SK-N-SH (cell line): ENCODE measurements around the gene TMEM51. TPM values are rescaled to one million over a fixed set of nuclear protein-coding genes. Genes with fewer than 3 reads are reported as not detected.

Source experiments
- CTCF ChIA-PET: fragments of 300-600, 350-600 bp; formaldehyde crosslinking; extraction: SDS; loops from one replicate; lab custom pipeline; 2021; lab: Yijun Ruan, JAX
- POLR2A ChIA-PET: fragments of 350-600 bp; sonication (Branson Sonifier 250); formaldehyde crosslinking; extraction: SDS; loops from one replicate; lab custom pipeline; 2020; ENCODE audit warnings: antibody characterized with exemption, inconsistent platforms; lab: Yijun Ruan, JAX
- DNase-seq: peaks from one replicate; pipeline ENCODE4 v3.0.0; 2012
- H2AFZ ChIP-seq: fragments of 200-600 bp; sonication (generic); 2 replicates; pipeline ENCODE4 v1.8.1; 2016; ENCODE audit warnings: antibody characterized with exemption, mild to moderate bottlenecking, low read depth
- H3F3A ChIP-seq: fragments of 200-600 bp; sonication (generic); replicated peaks from 2 replicates; pipeline ENCODE3; 2016; ENCODE audit warnings: antibody characterized with exemption, mild to moderate bottlenecking; ENCODE audit not compliant: insufficient read depth
- H3K27ac ChIP-seq, 2 experiments: fragments of 200-500 bp in 1 of 2; fragments of 200-600 bp in 1 of 2; sonication (Bioruptor generic) in 1 of 2; sonication (generic), shearing (Covaris generic) in 1 of 2; 2 replicates each; pipeline versions ENCODE4 v1.5.1 to v1.6.1; 2014 to 2016; ENCODE audit warnings: low read depth in 2 of 2, inconsistent platforms in 1 of 2, low read length in 1 of 2, mild to moderate bottlenecking in 1 of 2, mixed read lengths in 1 of 2
- H3K27me3 ChIP-seq: fragments of 200-600 bp; sonication (generic), shearing (Covaris generic); 2 replicates; pipeline ENCODE4 v1.6.1; 2016; ENCODE audit warnings: mixed run types; ENCODE audit not compliant: insufficient read depth
- H3K36me3 ChIP-seq, 2 experiments: fragments of 200-500 bp in 1 of 2; fragments of 200-600 bp in 1 of 2; sonication (Bioruptor generic) in 1 of 2; sonication (generic) in 1 of 2; replicated peaks in 1 of 2; 2 replicates each; pipeline versions ENCODE3 to v1.5.1; 2014 to 2016; ENCODE audit warnings: low read length in 1 of 2, mild to moderate bottlenecking in 1 of 2; ENCODE audit not compliant: insufficient read depth in 2 of 2, control insufficient read depth in 1 of 2
- H3K4me1 ChIP-seq, 2 experiments: fragments of 200-500 bp in 1 of 2; fragments of 200-600 bp in 1 of 2; sonication (Bioruptor generic) in 1 of 2; sonication (generic), shearing (Covaris generic) in 1 of 2; 2 replicates each; pipeline versions ENCODE4 v1.5.1 to v1.6.1; 2014 to 2016; ENCODE audit warnings: low read depth in 1 of 2, low read length in 1 of 2, mixed run types in 1 of 2; ENCODE audit not compliant: insufficient read depth in 2 of 2, control insufficient read depth in 1 of 2
- H3K4me2 ChIP-seq: fragments of 200-600 bp; sonication (generic), shearing (Covaris generic); 2 replicates; pipeline ENCODE4 v1.6.1; 2017; ENCODE audit warnings: mixed run types
- H3K4me3 ChIP-seq, 2 experiments: fragments of 200-500 bp in 1 of 2; fragments of 200-600 bp in 1 of 2; sonication (Bioruptor generic) in 1 of 2; sonication (generic), shearing (Covaris generic) in 1 of 2; 2 replicates each; pipeline versions ENCODE4 v1.5.1 to v1.8.1; 2014 to 2016; ENCODE audit warnings: low read depth in 2 of 2, inconsistent platforms in 1 of 2, low read length in 1 of 2, mild to moderate bottlenecking in 1 of 2, mixed read lengths in 1 of 2, moderate library complexity in 1 of 2
- H3K79me2 ChIP-seq: fragments of 200-600 bp; sonication (generic); 2 replicates; pipeline ENCODE4 v1.8.1; 2017; ENCODE audit warnings: mild to moderate bottlenecking; ENCODE audit not compliant: insufficient read depth
- H3K9ac ChIP-seq: fragments of 200-600 bp; sonication (generic); 2 replicates; pipeline ENCODE4 v1.6.1; 2017; ENCODE audit warnings: mixed run types
- H3K9me2 ChIP-seq: fragments of 200-600 bp; sonication (generic); 2 replicates; pipeline ENCODE4 v1.6.1; 2017; ENCODE audit warnings: mixed run types
- H3K9me3 ChIP-seq: fragments of 200-600 bp; sonication (generic); 2 replicates; pipeline ENCODE4 v1.6.1; 2017; ENCODE audit warnings: mixed run types, mild to moderate bottlenecking, moderate library complexity
- H4K20me1 ChIP-seq: fragments of 200-600 bp; sonication (generic); 2 replicates; pipeline ENCODE4 v1.6.1; 2017; ENCODE audit warnings: mild to moderate bottlenecking, mixed run types; ENCODE audit not compliant: insufficient read depth
- CHD2 ChIP-seq: fragments of 150-350 bp; IDR thresholded peaks from 2 replicates; pipeline ENCODE4 v1.6.1; 2018; ENCODE audit warnings: low read length; ENCODE audit not compliant: partially characterized antibody
- ELF1 ChIP-seq: IDR thresholded peaks from 2 replicates; pipeline ENCODE4 v1.4.0; 2012
- EP300 ChIP-seq, 2 experiments: IDR thresholded peaks; 2 replicates each; pipeline versions ENCODE4 v1.4.0 to v1.6.1; 2012; ENCODE audit warnings: borderline replicate concordance in 1 of 2, low read depth in 1 of 2, low read length in 1 of 2
- EZH2phosphoT487 ChIP-seq: fragments of 200-600 bp; sonication (generic); IDR thresholded peaks from 2 replicates; pipeline ENCODE4 v1.6.1; 2017; ENCODE audit warnings: low read depth, mixed run types, mild to moderate bottlenecking, antibody characterized with exemption, moderate library complexity, borderline replicate concordance
- FOXJ3 ChIP-seq: sonication (generic); formaldehyde crosslinking; IDR thresholded peaks from 2 replicates; pipeline ENCODE4 v1.5.1; 2020; ENCODE audit warnings: mild to moderate bottlenecking, missing genetic modification reagents
- GABPA ChIP-seq: IDR thresholded peaks from 2 replicates; pipeline ENCODE4 v1.4.0; 2012; ENCODE audit warnings: low read depth, mild to moderate bottlenecking
- GATA2 ChIP-seq: sonication (generic); formaldehyde crosslinking; IDR thresholded peaks from 2 replicates; pipeline ENCODE4 v1.5.0; 2020; ENCODE audit warnings: mild to moderate bottlenecking, missing genetic modification reagents
- IRF3 ChIP-seq: fragments of 150-350 bp; IDR thresholded peaks from 2 replicates; pipeline ENCODE4 v1.6.1; 2016; ENCODE audit warnings: mild to moderate bottlenecking, low read depth, low read length
- JUND ChIP-seq: IDR thresholded peaks from 2 replicates; pipeline ENCODE4 v1.4.0; 2012
- MEF2A ChIP-seq: IDR thresholded peaks from 2 replicates; pipeline ENCODE4 v1.4.0; 2012; ENCODE audit warnings: low read depth, borderline replicate concordance
- MXI1 ChIP-seq: IDR thresholded peaks from 2 replicates; pipeline ENCODE4 v1.6.1; 2012; ENCODE audit warnings: mild to moderate bottlenecking, low read depth, low read length, improper control_type of control experiment
- NRF1 ChIP-seq: IDR thresholded peaks from 2 replicates; pipeline ENCODE4 v1.6.1; 2012; ENCODE audit warnings: low read depth, mild to moderate bottlenecking, low read length
- SIN3A ChIP-seq: IDR thresholded peaks from 2 replicates; pipeline ENCODE4 v1.6.1; 2012; ENCODE audit warnings: low read depth, mild to moderate bottlenecking, low read length, moderate library complexity, borderline replicate concordance
- SMC3 ChIP-seq: IDR thresholded peaks from 2 replicates; pipeline ENCODE4 v1.6.1; 2012; ENCODE audit warnings: low read depth, low read length, improper control_type of control experiment
- TCF12 ChIP-seq: IDR thresholded peaks from 2 replicates; pipeline ENCODE4 v1.4.0; 2012
- USF1 ChIP-seq: IDR thresholded peaks from 2 replicates; pipeline ENCODE4 v1.4.0; 2012; ENCODE audit warnings: low read depth, borderline replicate concordance
- WGBS: methylation state at CpG from one replicate; pipeline ENCODE4 v1.1.6; 2017; ENCODE audit warnings: low lambda C conversion rate; 5-methylcytosine and 5-hydroxymethylcytosine counted together
- polyA plus RNA-seq, 3 experiments: library from polyadenylated mRNA; depleted of rRNA; stranded (reverse); fragments of >200 nt; gene quantifications; 2 replicates each; pipeline ENCODE4 v1.2.3, GENCODE V29; 2012
- TF ChIP-seq, protein P1 (sequence below): IDR thresholded peaks from 2 replicates; pipeline ENCODE4 v1.4.0; 2012; ENCODE audit warnings: low read depth
- TF ChIP-seq, protein P2 (sequence below): fragments of 200-600 bp; sonication (generic); IDR thresholded peaks from 2 replicates; pipeline ENCODE4 v1.6.1; 2017; ENCODE audit warnings: antibody characterized with exemption, mild to moderate bottlenecking, moderate library complexity

Gene TMEM51
- polyA plus RNA-seq, 1 of the 3 experiments (the other 2 are of a cell fraction): 25.6 TPM

GRCh38 chr1:15155888-15156741 is 2.6 kb downstream of the TMEM51 start:
- Histone ChIP-seq H3K4me3 (no peak overlapping the region; a peak in 1 of 4 replicates), H3F3A (peaks cover 8% of the 10 kb centered on the region), H3K4me1 (peaks cover 14 to 53% of the 10 kb centered on the region in 2 experiments; a peak in 3 of 4 replicates)
- TF ChIP-seq, protein P1, sequence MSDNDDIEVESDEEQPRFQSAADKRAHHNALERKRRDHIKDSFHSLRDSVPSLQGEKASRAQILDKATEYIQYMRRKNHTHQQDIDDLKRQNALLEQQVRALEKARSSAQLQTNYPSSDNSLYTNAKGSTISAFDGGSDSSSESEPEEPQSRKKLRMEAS: no peak
- TF ChIP-seq NRF1 (no peak), SIN3A (no peak), IRF3 (no peak), GATA2 (no peak), MXI1 (peak; percentile 70; the same call in 1 of the 2 replicates), SMC3 (no peak), EP300 (IDR thresholded peaks at IDR 0.05; ENCODE audit: borderline replicate concordance in 1 of 2, low read depth in 1 of 2, low read length in 1 of 2) (peak in 1 of 2 experiments; percentile 33; a peak in 1 of 4 replicates)
- TF ChIP-seq, protein P2, sequence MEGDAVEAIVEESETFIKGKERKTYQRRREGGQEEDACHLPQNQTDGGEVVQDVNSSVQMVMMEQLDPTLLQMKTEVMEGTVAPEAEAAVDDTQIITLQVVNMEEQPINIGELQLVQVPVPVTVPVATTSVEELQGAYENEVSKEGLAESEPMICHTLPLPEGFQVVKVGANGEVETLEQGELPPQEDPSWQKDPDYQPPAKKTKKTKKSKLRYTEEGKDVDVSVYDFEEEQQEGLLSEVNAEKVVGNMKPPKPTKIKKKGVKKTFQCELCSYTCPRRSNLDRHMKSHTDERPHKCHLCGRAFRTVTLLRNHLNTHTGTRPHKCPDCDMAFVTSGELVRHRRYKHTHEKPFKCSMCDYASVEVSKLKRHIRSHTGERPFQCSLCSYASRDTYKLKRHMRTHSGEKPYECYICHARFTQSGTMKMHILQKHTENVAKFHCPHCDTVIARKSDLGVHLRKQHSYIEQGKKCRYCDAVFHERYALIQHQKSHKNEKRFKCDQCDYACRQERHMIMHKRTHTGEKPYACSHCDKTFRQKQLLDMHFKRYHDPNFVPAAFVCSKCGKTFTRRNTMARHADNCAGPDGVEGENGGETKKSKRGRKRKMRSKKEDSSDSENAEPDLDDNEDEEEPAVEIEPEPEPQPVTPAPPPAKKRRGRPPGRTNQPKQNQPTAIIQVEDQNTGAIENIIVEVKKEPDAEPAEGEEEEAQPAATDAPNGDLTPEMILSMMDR: no peak
- TF ChIP-seq, all 33 proteins: peak for 2
- Histone ChIP-seq H3K27ac (peak overlapping the region in 1 of 2 experiments; percentile 74; a peak in 2 of 4 replicates), H3K9me2 (no peaks in the 10 kb centered on the region), H2AFZ (no peak overlapping the region), H4K20me1 (no peaks in the 10 kb centered on the region), H3K9me3 (no peaks in the 10 kb centered on the region), H3K79me2 (peaks cover 25% of the 10 kb centered on the region), H3K36me3 (no peaks in the 10 kb centered on the region), H3K27me3 (no peaks in the 10 kb centered on the region), H3K4me2 (no peak overlapping the region), H3K9ac (no peak overlapping the region)
- DNase-seq: peak; percentile 57
- ChIA-PET CTCF (interaction anchor here (0.8 to 9.8 kb wide), 11 partner anchors 9 to 149 kb away, joined by 3 to 132 read pairs (median 4); no protein-coding TSS in a partner anchor), POLR2A (interaction anchor here (0.6 to 1.3 kb wide), 5 partner anchors 16 to 33 kb away, joined by 3 to 4 read pairs (median 3); no protein-coding TSS in a partner anchor)
- 72% methylated on average over 11 of the region's 11 CpGs for WGBS

DNA sequence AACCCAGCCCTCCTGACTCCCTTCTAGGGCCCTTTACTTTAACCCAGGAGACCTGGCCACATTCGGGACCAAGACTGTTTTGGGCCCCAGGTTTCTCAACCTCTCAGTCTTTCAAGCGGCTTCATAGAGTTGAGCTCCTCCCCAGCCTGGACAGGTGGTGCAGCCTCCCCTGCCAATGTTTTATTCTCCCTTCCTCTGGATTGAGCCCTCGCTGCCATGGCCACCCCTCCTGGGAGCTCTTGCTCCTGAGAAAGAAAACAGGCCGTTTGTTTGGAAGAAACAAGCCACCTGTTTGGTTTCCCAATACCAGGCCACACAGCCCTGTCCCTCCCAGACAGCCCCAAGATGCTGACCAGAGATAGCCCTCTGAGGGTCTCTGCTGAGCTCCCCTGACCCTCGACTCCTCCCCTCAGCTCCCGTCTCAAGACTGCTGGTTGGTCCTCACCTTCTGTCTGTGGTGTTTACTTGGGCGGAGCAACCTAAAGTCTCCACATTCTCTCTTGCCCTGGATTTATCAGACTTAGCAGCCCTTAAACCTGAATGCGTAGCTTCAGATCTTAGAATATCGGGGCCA is 3.3 kb downstream of the TMEM51 start:
- 90% methylated on average over 9 of the region's 9 CpGs for WGBS
- no peaks in the 10 kb centered on the region for H3K9me3 ChIP-seq
- peaks cover 8% of the 10 kb centered on the region for H3F3A ChIP-seq
- peak overlapping the region in 1 of 2 experiments; percentile 74; a peak in 2 of 4 replicates for H3K27ac ChIP-seq
- DNase-seq: no peak
- H3K79me2 ChIP-seq: peaks cover 31% of the 10 kb centered on the region
- H3K9me2 ChIP-seq: no peaks in the 10 kb centered on the region
- H3K36me3 ChIP-seq: no peaks in the 10 kb centered on the region
- no peaks in the 10 kb centered on the region for H3K27me3 ChIP-seq
- TF ChIP-seq, protein P1: no peak
- TF ChIP-seq FOXJ3 (CRISPR knock-in tag) (no peak), IRF3 (no peak), EZH2phosphoT487 (no peak), JUND (no peak), TCF12 (no peak), USF1 (no peak), GABPA (no peak), MEF2A (no peak), ELF1 (no peak), CHD2 (no peak)
- no peaks in the 10 kb centered on the region for H4K20me1 ChIP-seq
- peaks cover 14 to 46% of the 10 kb centered on the region in 2 experiments; a peak in 3 of 4 replicates for H3K4me1 ChIP-seq
- CTCF ChIA-PET: interaction anchor here (0.8 to 9.8 kb wide), 10 partner anchors 8 to 148 kb away, joined by 3 to 132 read pairs (median 4); no protein-coding TSS in a partner anchor
- no peak overlapping the region for H3K4me2 ChIP-seq
- H3K4me3 ChIP-seq: no peak overlapping the region
- H2AFZ ChIP-seq: no peak overlapping the region
- no peak overlapping the region for H3K9ac ChIP-seq
- POLR2A ChIA-PET: interaction anchor here (0.8 to 1.3 kb wide), 2 partner anchors 15 to 24 kb away, joined by 3 to 4 read pairs; no protein-coding TSS in a partner anchor
